Activated naive CD4-positive, alpha-beta T cell treated with anti-CD3 and anti-CD28 coated beads, Interleukin-2, amount 50 U/mL, for 72 hours (primary cell): ENCODE data around the gene SLF2. TPM values are rescaled to one million over a fixed set of nuclear protein-coding genes. Genes with fewer than 3 reads are reported as not detected.
"Not testable (repeated sequence)": the region's sequence is repeated elsewhere in the genome, so short reads cannot be mapped to it uniquely, and the experiment has no call there.

Experiments
- ATAC-seq, 2 donors: fragments of 150-1000 bp; cut with Tn5 transposase; 2 replicates each; pipeline ENCODE4 v1.10.0; 2021; ENCODE audit warnings: mild to moderate bottlenecking in 2 of 2, moderate library complexity in 2 of 2
- DNase-seq, 2 donors: peaks; one replicate each; pipeline ENCODE4 v3.0.0; 2021 to 2022; ENCODE audit warnings: low spot score in 2 of 2
- H3K27ac Mint-ChIP-seq, 2 donors: one replicate each; pipeline ENCODE4 v1.8.0; 2022; ENCODE audit warnings: mild to moderate bottlenecking in 2 of 2, mixed read lengths in 2 of 2
- H3K36me3 Mint-ChIP-seq, 2 donors: one replicate each; pipeline ENCODE4 v1.8.0; 2022; ENCODE audit warnings: mixed read lengths in 2 of 2
- H3K9me3 Mint-ChIP-seq, 2 donors: one replicate each; pipeline ENCODE4 v1.8.0; 2022; ENCODE audit warnings: mixed read lengths in 2 of 2
- total RNA-seq, 2 donors: library from RNA; stranded (reverse); gene quantifications; one replicate each; pipeline ENCODE4 v1.2.3, GENCODE V29; 2022

SLF2 gene
- total RNA-seq, 2 donors from 2014 or later, result 34.8 to 67.1 TPM

GRCh38 chr10:100965820-100966219 lies 53.1 kb downstream of the SLF2 start:
- H3K27ac Mint-ChIP-seq, result no peak overlapping the region
- DNase-seq (no peak), ATAC-seq (no peak)
- no peaks in the 10 kb centered on the region for H3K36me3 Mint-ChIP-seq
- no peaks in the 10 kb centered on the region for H3K9me3 Mint-ChIP-seq

- Mint-ChIP-seq H3K36me3 (no peaks in the 10 kb centered on the region), H3K27ac (no peak overlapping the region), H3K9me3 (no peaks in the 10 kb centered on the region)
- ATAC-seq (no peak), DNase-seq (no peak)
Observed at GRCh38 chr10:100966887-100967286, 54.1 kb downstream of the SLF2 start.

- Mint-ChIP-seq H3K36me3 (no peaks in the 10 kb centered on the region), H3K27ac (no peak overlapping the region), H3K9me3 (no peaks in the 10 kb centered on the region)
- no peak for ATAC-seq
- DNase-seq, result no peak
Observed at GRCh38 chr10:100967332-100967731, 54.6 kb downstream of the SLF2 start.

GRCh38 chr10:100968062-100968736 lies 55.4 kb downstream of the SLF2 start:
- Mint-ChIP-seq H3K27ac (no peak overlapping the region), H3K36me3 (no peaks in the 10 kb centered on the region), H3K9me3 (no peaks in the 10 kb centered on the region)
- ATAC-seq (no peak), DNase-seq (no peak)

- Mint-ChIP-seq H3K9me3 (no peaks in the 10 kb centered on the region), H3K27ac (no peak overlapping the region), H3K36me3 (no peaks in the 10 kb centered on the region)
- ATAC-seq, result no peak
- DNase-seq, result no peak
Observed at GRCh38 chr10:100968863-100969186, 56.1 kb downstream of the SLF2 start.

GRCh38 chr10:100969187-100970075 lies 56.7 kb downstream of the SLF2 start, which contains the start of gene SEMA4G:
Gene SEMA4G (plus strand): TSS chr10:100969504. CDS start chr10:100972913, 3,409 bp downstream.
- no peaks in the 10 kb centered on the region for H3K9me3 Mint-ChIP-seq
- peak in 1 of 2 donors; percentile 59 for DNase-seq
- H3K27ac Mint-ChIP-seq, result peak within 1 kb of the TSS in 1 of 2 donors; percentile 50

GRCh38 chr10:100970076-100970913 lies 57.5 kb downstream of the SLF2 start:
- Mint-ChIP-seq H3K27ac (no peak overlapping the region), H3K36me3 (no peaks in the 10 kb centered on the region), H3K9me3 (no peaks in the 10 kb centered on the region)
- ATAC-seq (peak; percentile 11 to 12), DNase-seq (no peak)

More at GRCh38 chr10:100969187-100970075, 56.7 kb downstream of the SLF2 start, which contains the start of gene SEMA4G:
- ATAC-seq, result peak; percentile 73 to 85
- no peaks in the 10 kb centered on the region for H3K36me3 Mint-ChIP-seq

GRCh38 chr10:100970914-100971811 lies 58.4 kb downstream of the SLF2 start:
- DNase-seq (no peak), ATAC-seq (no peak)
- no peaks in the 10 kb centered on the region for H3K36me3 Mint-ChIP-seq
- no peaks in the 10 kb centered on the region for H3K9me3 Mint-ChIP-seq
- H3K27ac Mint-ChIP-seq, result no peak overlapping the region

- Mint-ChIP-seq H3K27ac (peak overlapping the region in 1 of 2 donors; percentile 79), H3K36me3 (no peaks in the 10 kb centered on the region), H3K9me3 (no peaks in the 10 kb centered on the region)
- ATAC-seq, result no peak
- DNase-seq, result no peak
Observed at GRCh38 chr10:100972115-100972903, 59.5 kb downstream of the SLF2 start.

- Mint-ChIP-seq H3K27ac (peak overlapping the region in 1 of 2 donors; percentile 79), H3K36me3 (no peaks in the 10 kb centered on the region), H3K9me3 (no peaks in the 10 kb centered on the region)
- DNase-seq (no peak), ATAC-seq (no peak)
Observed at GRCh38 chr10:100972904-100973535, 60.3 kb downstream of the SLF2 start.

- not testable (repeated sequence) for ATAC-seq, H3K9me3 Mint-ChIP-seq, DNase-seq, H3K36me3 Mint-ChIP-seq, H3K27ac Mint-ChIP-seq
Observed at GRCh38 chr10:100975397-100975796, 62.6 kb downstream of the SLF2 start.

- ATAC-seq (no peak), DNase-seq (no peak)
- H3K9me3 Mint-ChIP-seq, result no peaks in the 10 kb centered on the region
- no peaks in the 10 kb centered on the region for H3K36me3 Mint-ChIP-seq
- H3K27ac Mint-ChIP-seq, result no peak overlapping the region
Observed at GRCh38 chr10:100976906-100977305, 64.1 kb downstream of the SLF2 start.

GRCh38 chr10:100977436-100977835 lies 64.7 kb downstream of the SLF2 start:
- ATAC-seq (no peak), DNase-seq (no peak)
- no peaks in the 10 kb centered on the region for H3K9me3 Mint-ChIP-seq
- H3K27ac Mint-ChIP-seq, result no peak overlapping the region
- no peaks in the 10 kb centered on the region for H3K36me3 Mint-ChIP-seq

- DNase-seq, result no peak
- no peak overlapping the region for H3K27ac Mint-ChIP-seq
- no peaks in the 10 kb centered on the region for H3K9me3 Mint-ChIP-seq
- ATAC-seq, result no peak
- H3K36me3 Mint-ChIP-seq, result no peaks in the 10 kb centered on the region
Observed at GRCh38 chr10:100978121-100978900, 65.5 kb downstream of the SLF2 start.
